IMR-90 (cell line): ENCODE results near the gene AHDC1.

Source experiments
- CEBPB ChIP-seq: IDR thresholded peaks from 2 replicates; pipeline ENCODE4 v1.6.1; 2012; ENCODE audit warnings: low read depth, low read length, improper control_type of control experiment
- CHD1 ChIP-seq: IDR thresholded peaks from 2 replicates; pipeline ENCODE4 v1.6.1; 2012; ENCODE audit warnings: low read depth, low read length, improper control_type of control experiment
- CTCF ChIP-seq: conservative IDR thresholded peaks from 2 replicates; pipeline ENCODE4 v1.5.1; 2012; ENCODE audit warnings: mild to moderate bottlenecking, low read depth, low read length, improper control_type of control experiment
- MAFK ChIP-seq: IDR thresholded peaks from 2 replicates; pipeline ENCODE4 v1.6.1; 2012; ENCODE audit warnings: low read depth, low read length, improper control_type of control experiment
- MAZ ChIP-seq: IDR thresholded peaks from 2 replicates; pipeline ENCODE4 v1.6.1; 2012; ENCODE audit warnings: low read depth, mild to moderate bottlenecking, low read length, improper control_type of control experiment, moderate library complexity, borderline replicate concordance
- MXI1 ChIP-seq: IDR thresholded peaks from 2 replicates; pipeline ENCODE4 v1.6.1; 2012; ENCODE audit warnings: low read depth, mild to moderate bottlenecking, low read length, moderate library complexity, borderline replicate concordance
- NFE2L2 ChIP-seq: fragments of 150-350 bp; IDR thresholded peaks from 2 replicates; pipeline ENCODE4 v1.6.1; 2016; ENCODE audit warnings: low read depth, mild to moderate bottlenecking, low read length
- POLR2A ChIP-seq: IDR thresholded peaks from 2 replicates; pipeline ENCODE4 v1.6.1; 2012; ENCODE audit warnings: mild to moderate bottlenecking, low read depth, low read length
- RAD21 ChIP-seq: IDR thresholded peaks from 2 replicates; pipeline ENCODE4 v1.6.1; 2012; ENCODE audit warnings: low read length, improper control_type of control experiment
- RFX5 ChIP-seq: IDR thresholded peaks from 2 replicates; pipeline ENCODE4 v1.8.0; 2012; ENCODE audit warnings: low read depth, mild to moderate bottlenecking, low read length, moderate library complexity
- SMC3 ChIP-seq: fragments of 150-350 bp; IDR thresholded peaks from 2 replicates; pipeline ENCODE4 v1.6.1; 2016; ENCODE audit warnings: low read depth, mild to moderate bottlenecking, antibody characterized with exemption, low read length, moderate library complexity
- TF ChIP-seq, protein P1 (sequence below): fragments of 150-350 bp; IDR thresholded peaks from 2 replicates; pipeline ENCODE4 v1.6.1; 2017; ENCODE audit warnings: mild to moderate bottlenecking, antibody characterized with exemption, low read length, low read depth

GRCh38 chr1:27628712-27629111 lies 24.8 kb upstream of the AHDC1 start:
- TF ChIP-seq CTCF (no peak), POLR2A (no peak), CEBPB (no peak), CHD1 (no peak), MXI1 (no peak), MAFK (no peak), MAZ (no peak), SMC3 (no peak), RAD21 (no peak), NFE2L2 (no peak), RFX5 (no peak)
- TF ChIP-seq, protein P1, sequence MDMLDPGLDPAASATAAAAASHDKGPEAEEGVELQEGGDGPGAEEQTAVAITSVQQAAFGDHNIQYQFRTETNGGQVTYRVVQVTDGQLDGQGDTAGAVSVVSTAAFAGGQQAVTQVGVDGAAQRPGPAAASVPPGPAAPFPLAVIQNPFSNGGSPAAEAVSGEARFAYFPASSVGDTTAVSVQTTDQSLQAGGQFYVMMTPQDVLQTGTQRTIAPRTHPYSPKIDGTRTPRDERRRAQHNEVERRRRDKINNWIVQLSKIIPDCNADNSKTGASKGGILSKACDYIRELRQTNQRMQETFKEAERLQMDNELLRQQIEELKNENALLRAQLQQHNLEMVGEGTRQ = no peak
